Measurements from ENCODE around the gene DDO.
"Not testable (repeated sequence)": the region's sequence is repeated elsewhere in the genome, so short reads cannot be mapped to it uniquely, and the experiment has no call there.

DDO gene

DNA sequence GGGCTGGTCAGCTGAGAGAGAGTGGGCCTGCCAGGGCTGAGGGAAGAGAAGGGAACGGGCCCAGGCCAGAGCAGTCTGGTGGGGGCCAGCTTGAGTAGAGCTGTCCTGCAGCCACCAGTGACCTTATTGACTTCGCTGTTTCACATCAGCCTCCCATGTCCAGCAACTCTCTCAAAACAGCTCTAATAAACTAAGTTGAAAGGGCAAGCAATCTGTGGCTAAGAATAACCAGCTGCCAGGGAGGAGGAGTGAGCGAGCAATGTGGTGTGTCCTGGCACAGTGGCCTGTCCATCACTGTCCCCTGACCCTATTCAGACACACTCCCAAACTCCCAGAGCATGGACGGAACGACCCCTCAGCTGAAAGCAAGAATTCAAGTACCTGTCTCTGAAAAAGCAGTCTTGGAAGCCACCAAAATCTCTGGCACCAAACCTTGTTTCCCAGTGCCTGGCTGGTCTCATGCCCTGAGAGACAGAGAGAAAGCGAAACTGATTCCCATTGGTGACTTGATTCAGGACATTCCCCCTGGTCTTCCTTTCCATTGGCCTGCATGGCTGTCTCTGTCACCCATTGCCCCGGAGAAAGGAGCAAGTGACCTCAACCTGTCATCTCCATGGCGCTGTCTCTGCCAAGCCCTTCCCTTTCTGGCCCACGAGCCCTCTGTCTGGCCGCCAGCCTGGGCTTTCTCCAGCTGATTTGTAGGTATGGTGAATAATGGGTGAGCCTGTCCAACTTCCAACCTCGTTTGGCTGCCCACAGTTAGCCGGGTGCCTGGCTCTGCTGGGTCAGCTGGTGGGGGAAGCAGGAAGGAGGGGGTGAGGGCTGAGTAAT is at the start of gene DDO:
TSS of gene DDO (minus strand) at position 490 of the 831 bp plus-strand sequence. CDS start 2,113 bp downstream, outside the sequence.
- peak; percentile 52 for DNase-seq

DNA sequence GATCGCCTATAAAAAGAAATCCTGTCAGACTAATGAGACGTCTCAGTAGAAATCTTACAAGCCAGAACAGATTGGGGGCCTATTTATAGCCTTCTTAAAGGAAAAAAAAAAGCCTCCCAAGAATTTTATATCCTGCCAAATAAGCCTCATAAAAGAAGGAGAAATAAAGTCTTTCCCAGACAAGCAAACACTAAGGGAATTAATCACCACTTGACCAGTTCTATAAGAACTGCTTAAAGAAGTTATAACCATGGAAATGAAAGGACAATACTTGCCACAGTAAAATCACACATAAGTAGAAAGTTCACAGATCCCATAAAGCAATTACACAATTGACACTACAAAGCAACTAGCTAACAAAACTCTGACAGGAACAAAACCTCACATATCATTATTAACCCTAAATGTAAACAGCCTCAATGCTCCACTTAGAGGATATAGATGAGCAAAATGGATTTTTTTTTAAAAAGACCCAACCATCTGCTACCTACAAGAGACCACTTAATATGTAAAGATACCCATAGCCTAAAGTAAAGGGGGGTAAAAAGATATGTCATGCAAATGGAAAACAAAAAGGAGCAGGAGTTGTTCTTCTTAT is 47.6 kb upstream of the DDO start:
- DNase-seq: no peak

DNA sequence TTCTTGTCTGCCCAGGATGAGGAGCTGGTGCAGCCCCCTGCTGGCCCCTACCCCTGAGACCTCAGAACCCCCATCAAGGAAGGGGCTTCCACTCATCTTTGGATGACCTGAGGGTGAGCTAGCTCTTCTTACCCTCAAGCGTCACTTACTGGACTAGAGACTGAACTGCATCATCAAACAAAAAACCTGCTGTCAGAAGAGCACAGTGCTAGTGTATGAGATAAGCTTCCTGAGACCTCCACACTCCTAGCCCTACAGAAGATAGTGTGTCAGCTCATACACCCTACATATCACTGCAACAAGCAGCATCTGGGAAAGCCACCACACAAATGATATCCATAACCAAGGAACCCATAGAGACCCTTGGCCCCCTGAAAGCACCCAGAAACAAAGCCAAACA is 46.0 kb upstream of the DDO start:
- DNase-seq: no peak

DNA sequence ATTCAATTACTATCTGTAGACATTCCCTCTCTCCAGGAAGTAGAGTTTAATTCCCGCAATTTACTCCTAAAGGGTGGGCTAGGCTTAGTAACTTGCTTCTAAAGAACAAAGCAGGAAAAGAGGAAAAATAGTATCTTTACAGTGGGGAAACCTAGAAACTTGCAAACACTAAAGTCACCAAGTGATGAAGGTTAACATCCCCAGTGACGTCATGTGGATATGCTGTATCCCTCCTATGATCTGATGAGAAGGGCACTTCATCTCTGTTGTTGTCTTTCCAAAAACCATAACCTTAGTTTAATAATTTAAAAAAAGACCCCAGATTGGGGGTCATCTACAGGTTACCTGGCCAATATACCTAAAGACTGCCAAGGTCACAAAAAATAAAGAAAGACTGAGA is 43.8 kb upstream of the DDO start:
- no peak for DNase-seq

DNA sequence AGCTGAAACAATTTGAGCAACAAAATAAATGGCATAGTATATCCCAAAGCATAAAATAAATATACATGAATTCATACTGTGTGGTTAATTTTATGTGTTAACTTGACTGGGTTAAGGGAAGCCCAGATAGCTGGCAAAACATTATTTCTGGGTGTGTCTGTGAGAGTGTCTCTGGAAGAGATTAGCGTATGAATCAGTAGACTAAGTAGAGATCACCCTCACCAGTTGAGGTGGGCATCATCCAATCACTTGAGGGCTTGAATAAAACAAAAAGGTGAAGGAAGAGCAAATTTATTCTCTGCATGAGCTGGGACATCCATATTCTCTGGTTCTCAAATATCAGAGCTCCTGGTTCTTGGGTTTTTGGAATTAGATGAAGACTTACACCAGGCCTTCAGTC is 43.1 kb upstream of the DDO start:
- no peak for DNase-seq

DNA sequence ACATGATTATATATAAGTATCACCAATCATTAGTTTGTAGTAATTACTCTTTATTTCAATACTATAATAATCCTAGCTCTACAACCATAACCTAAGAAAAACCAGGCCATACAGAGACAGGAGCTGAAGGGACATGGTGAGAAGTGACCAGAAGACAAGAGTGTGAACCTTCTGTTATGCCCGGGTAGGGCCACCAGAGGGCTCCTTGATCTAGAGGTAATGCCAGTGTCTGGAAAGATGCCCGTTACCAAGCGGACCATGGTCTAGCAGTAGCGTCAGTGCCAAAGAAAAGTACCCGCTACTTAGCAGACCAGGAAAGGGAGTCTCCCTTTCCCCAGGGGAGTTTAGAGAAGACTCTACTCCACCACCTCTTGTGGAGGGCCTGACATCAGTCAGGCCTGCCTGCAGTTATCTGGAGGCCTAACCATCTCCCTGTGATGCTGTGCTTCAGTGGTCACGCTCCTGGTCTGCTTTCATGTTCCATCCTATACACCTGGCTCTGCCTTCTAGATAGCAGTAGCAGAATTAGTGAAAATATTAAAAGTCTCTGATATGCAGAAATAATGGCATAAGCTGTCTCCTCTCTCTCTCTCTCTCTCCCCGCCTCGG is 42.3 kb upstream of the DDO start:
- DNase-seq: not testable (repeated sequence)

GRCh38 chr6:110456694-110457093 is 41.3 kb upstream of the DDO start:
- DNase-seq: no peak

GRCh38 chr6:110449541-110449895 is 34.1 kb upstream of the DDO start:
- no peak for DNase-seq

- DNase-seq: no peak
These were observed 33.6 kb upstream of the DDO start for GRCh38 chr6:110448846-110449540.

DNA sequence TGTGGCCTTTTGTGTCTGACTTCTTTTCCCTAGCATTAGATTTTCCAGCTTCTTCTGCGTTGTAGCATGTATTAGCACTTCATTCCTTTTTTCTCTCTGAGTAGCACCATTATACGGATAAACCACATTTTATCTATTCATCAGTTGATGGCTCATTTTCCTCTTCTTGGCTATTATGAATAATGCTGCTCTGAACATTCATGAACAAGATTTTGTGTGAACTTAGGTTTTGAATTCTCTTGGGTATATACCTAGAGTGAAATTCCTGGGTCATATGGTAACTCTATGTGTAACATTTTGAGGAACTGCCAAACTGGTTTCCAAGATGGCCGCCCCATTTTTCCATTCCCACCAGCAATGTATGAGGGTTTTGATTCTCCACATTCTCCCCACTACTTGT is 32.4 kb upstream of the DDO start:
- DNase-seq: no peak

GRCh38 chr6:110446405-110446804 is 31.0 kb upstream of the DDO start:
- no peak for DNase-seq

GRCh38 chr6:110440026-110440425 is 24.7 kb upstream of the DDO start:
- no peak for DNase-seq

DNA sequence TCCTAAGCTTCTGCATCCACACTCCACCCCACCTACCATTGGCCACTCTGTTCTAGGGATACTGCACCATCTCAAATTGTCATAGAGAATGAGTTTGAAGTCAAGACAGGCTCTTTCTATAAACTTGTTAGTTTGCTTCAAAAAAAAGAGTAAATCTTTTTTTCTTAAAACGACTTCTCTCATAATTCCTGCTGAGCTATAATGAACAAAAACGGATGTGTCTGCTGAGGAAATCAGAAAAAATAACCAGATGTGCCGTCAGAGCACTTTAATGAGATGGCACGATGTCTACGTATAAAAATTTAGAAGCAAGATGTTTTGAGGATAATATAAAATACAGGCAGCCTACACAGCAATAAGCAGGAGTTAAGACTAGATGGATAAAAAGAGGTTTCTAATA is 24.0 kb upstream of the DDO start:
- no peak for DNase-seq

DNA sequence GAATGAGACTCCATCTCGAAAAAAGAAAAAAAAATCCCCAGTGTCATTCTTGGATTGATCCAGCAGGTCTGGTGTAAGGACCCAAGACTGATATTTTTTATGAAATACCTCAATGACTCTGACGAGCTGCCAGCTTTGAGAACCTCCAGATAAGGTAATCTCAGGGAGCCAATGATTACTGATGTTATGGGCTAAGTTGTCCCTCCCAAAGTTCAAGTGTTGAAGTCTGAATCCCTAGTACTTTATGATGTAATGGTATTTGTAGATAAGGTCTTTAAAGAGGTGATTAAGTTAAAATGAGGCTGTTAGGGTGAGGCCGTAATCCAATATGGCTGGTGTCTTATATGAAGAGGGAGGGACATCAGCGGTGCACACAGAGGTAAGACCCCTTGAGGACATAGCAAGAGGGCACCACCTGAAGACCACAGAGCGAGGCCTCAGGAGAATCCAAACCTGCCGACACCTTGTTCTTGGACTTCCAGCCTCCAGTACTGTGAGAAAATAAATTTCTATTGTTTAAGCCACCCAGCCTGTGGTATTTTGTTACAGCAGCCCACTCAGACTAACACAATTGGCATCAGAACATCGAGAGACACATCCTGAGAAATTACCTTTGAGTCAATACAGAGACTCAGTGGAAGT is 19.7 kb upstream of the DDO start:
- no peak for DNase-seq

GRCh38 chr6:110432285-110432900 is 17.0 kb upstream of the DDO start:
- no peak for DNase-seq

DNA sequence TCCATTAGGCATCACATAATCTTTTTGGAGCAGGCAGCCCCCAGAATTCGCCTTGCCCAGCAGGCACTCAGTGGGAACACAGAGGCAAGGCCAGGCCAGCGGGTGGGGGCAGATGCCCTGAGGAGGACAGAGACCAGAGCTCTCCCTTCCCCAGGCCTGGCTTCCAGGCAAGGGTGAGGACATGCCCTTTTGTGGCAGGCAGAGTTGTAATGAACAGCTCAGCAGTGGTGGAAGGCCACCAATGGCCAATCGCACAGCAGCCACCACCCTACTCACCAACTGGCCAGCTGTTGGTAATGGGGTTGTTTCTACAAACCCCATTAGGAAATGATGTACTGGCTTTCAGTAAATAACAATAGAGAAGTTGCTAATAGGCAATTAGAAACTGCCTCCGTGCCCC is 15.4 kb upstream of the DDO start:
- DNase-seq: no peak

GRCh38 chr6:110430236-110430635 is 14.9 kb upstream of the DDO start:
- DNase-seq: no peak

DNA sequence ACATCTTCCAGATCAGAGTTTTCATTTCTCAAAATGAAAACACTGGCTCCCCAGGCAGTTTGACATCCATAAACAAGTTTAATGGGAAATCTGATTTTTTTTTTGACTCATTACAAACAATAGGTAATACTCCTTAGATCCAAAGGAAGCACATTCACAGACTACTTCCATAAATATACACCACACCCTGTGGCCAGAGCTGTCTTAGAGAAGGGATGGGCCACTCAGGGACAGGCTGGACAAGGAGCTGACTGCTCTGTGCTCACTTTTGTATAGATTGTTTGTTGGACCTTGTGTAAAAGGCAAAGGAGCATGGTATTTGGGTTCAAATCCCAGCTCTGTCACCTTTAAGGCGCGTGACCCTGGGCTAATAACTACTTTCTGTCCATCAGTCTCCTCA is 12.8 kb upstream of the DDO start:
- no peak for DNase-seq

GRCh38 chr6:110425816-110426215 is 10.4 kb upstream of the DDO start:
- DNase-seq: no peak

GRCh38 chr6:110422444-110422822 is 7.1 kb upstream of the DDO start:
- DNase-seq: no peak

GRCh38 chr6:110421749-110422443 is 6.5 kb upstream of the DDO start:
- no peak for DNase-seq
